Testis (tissue), 3 donors: ENCODE measurements around the gene DOK6. TPM values are rescaled to one million over a fixed set of nuclear protein-coding genes. Genes with fewer than 3 reads are reported as not detected.

Experiments
- DNase-seq: peaks from one replicate; pipeline ENCODE4 v3.0.0-alpha.2; 2019
- H3K27ac ChIP-seq, 2 donors: fragments of 200-600 bp; sonication (generic); one replicate each; pipeline ENCODE4 v1.5.1; 2019
- H3K27me3 ChIP-seq: fragments of 200-600 bp; sonication (generic); one replicate; pipeline ENCODE4 v1.5.1; 2019
- H3K36me3 ChIP-seq: fragments of 200-600 bp; sonication (generic); one replicate; pipeline ENCODE4 v1.5.1; 2017; ENCODE audit warnings: low read depth; ENCODE audit errors: missing control alignments
- H3K4me1 ChIP-seq: fragments of 200-600 bp; sonication (generic); one replicate; pipeline ENCODE4 v1.5.1; 2019
- H3K4me3 ChIP-seq, 2 donors: fragments of 200-600 bp; sonication (generic); one replicate each; pipeline ENCODE4 v1.5.1; 2017 to 2019
- H3K9me3 ChIP-seq: fragments of 200-600 bp; sonication (generic); one replicate; pipeline ENCODE4 v1.5.1; 2017
- POLR2A ChIP-seq: fragments of 450-650 bp; IDR thresholded peaks from one replicate; pipeline ENCODE4 v1.6.1; 2017; ENCODE audit warnings: antibody characterized with exemption, mild to moderate bottlenecking, moderate library complexity
- WGBS, 2 donors: methylation state at CpG; one replicate each; pipeline ENCODE4 v1.1.5; 2018; 5-methylcytosine and 5-hydroxymethylcytosine counted together
- intact Hi-C: fragments of 100-400 bp; cut with DNase I; formaldehyde crosslinking; loops from one replicate; pipeline ENCODE4 v1.15.1; 2023; ENCODE audit warnings: low total_unique reads
- polyA plus RNA-seq: library from polyadenylated mRNA; stranded (reverse); fragments of 350-450 nt; fragmentation: Illumina TruSeq; extraction: RNeasy Lipid Tissue Mini Kit (QIAGEN cat#74804); gene quantifications from one replicate; pipeline ENCODE4 v1.2.3, GENCODE V29; 2014; ENCODE audit warnings: low read depth, low replicate concordance; ENCODE audit not compliant: insufficient read depth
- total RNA-seq, 2 donors: library from RNA; depleted of rRNA; stranded (reverse); fragments of >200 nt; gene quantifications; one replicate each; pipeline ENCODE4 v1.2.3, GENCODE V29; 2016
- TF ChIP-seq, protein P1 (sequence below), 3 experiments: fragments of 450-650 bp in 2 of 3; fragments of 200-600 bp in 1 of 3; sonication (generic) in 1 of 3; IDR thresholded peaks; one replicate each; pipeline ENCODE4 v1.5.1; 2016 to 2019; ENCODE audit warnings: antibody characterized with exemption in 3 of 3, mild to moderate bottlenecking in 2 of 3, moderate library complexity in 1 of 3

Gene DOK6
- total and polyA plus RNA-seq, 3 donors from 2014 or later: 0.71 to 11.1 (median 8.5) TPM

DNA sequence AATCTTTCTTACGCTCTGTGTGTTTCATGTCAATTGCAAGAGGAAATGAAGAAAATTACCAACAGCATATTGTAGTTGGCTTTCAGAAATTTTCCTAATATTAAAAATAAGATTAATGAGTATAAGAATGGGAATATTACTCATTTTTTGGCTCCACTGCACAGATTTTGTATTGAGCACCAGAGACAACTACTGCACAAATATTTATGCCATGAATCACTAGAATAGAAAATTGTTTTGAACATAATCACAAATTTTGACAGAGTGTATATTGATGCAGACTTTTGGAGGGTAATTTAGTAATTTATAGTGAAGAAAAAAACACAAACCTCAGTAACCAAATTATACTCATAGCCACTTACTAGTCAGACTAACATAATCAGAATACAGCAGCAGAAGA lies 118.3 kb downstream of the DOK6 start:
- TF ChIP-seq POLR2A: no peak
- TF ChIP-seq, protein P1, sequence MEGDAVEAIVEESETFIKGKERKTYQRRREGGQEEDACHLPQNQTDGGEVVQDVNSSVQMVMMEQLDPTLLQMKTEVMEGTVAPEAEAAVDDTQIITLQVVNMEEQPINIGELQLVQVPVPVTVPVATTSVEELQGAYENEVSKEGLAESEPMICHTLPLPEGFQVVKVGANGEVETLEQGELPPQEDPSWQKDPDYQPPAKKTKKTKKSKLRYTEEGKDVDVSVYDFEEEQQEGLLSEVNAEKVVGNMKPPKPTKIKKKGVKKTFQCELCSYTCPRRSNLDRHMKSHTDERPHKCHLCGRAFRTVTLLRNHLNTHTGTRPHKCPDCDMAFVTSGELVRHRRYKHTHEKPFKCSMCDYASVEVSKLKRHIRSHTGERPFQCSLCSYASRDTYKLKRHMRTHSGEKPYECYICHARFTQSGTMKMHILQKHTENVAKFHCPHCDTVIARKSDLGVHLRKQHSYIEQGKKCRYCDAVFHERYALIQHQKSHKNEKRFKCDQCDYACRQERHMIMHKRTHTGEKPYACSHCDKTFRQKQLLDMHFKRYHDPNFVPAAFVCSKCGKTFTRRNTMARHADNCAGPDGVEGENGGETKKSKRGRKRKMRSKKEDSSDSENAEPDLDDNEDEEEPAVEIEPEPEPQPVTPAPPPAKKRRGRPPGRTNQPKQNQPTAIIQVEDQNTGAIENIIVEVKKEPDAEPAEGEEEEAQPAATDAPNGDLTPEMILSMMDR (IDR thresholded peaks at IDR 0.05): no peak
- H3K27me3 ChIP-seq: no peaks in the 10 kb centered on the region
- intact Hi-C loops: no loop called here
- H3K4me3 ChIP-seq: no peak overlapping the region
- no peak for DNase-seq
- H3K9me3 ChIP-seq: no peaks in the 10 kb centered on the region
- no peaks in the 10 kb centered on the region for H3K36me3 ChIP-seq
- 82 to 95% methylated on average over 1 of the region's 1 CpG for WGBS, 2 donors
- H3K4me1 ChIP-seq: no peaks in the 10 kb centered on the region
- no peak overlapping the region for H3K27ac ChIP-seq

DNA sequence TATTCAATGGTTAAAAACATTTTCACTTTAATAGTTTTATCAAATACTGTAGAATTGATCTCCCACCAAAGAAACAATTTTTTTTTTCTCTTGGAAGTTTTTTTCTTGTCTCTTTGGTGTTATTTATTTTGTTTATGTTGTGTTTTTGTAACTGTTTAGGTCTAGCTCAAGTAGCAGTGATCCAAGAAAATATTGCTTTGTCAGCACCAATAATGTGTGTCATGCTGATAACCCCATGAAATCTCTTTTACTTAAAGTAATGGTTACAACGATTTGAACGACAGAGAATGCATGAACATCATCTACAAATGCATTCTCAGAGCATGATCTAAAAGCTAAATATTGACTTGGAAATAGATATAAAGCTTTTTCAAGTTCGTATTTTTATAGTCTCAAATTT lies 122.9 kb downstream of the DOK6 start:
- Histone ChIP-seq H3K4me3 (no peak overlapping the region), H3K27ac (no peak overlapping the region), H3K4me1 (no peaks in the 10 kb centered on the region), H3K27me3 (no peaks in the 10 kb centered on the region), H3K36me3 (no peaks in the 10 kb centered on the region), H3K9me3 (no peaks in the 10 kb centered on the region)
- no peak for TF ChIP-seq POLR2A
- TF ChIP-seq, protein P1 (IDR thresholded peaks at IDR 0.05): no peak
- intact Hi-C loops: no loop called here
- no peak for DNase-seq
- 78 to 87% methylated on average over 3 of the region's 3 CpGs for WGBS, 2 donors

GRCh38 chr18:69528435-69528834 lies 127.7 kb downstream of the DOK6 start:
- no peak overlapping the region for H3K4me3 ChIP-seq
- no peak for DNase-seq
- 77 to 78% methylated on average over 3 of the region's 3 CpGs for WGBS, 2 donors

GRCh38 chr18:69529151-69529550 lies 128.5 kb downstream of the DOK6 start:
- Histone ChIP-seq H3K27ac (no peak overlapping the region), H3K27me3 (no peaks in the 10 kb centered on the region), H3K4me3 (no peak overlapping the region), H3K9me3 (no peaks in the 10 kb centered on the region), H3K36me3 (no peaks in the 10 kb centered on the region), H3K4me1 (no peaks in the 10 kb centered on the region)
- TF ChIP-seq, protein P1 (IDR thresholded peaks at IDR 0.05): no peak
- TF ChIP-seq POLR2A: no peak
- no peak for DNase-seq
- 91% methylated on average over 2 of the region's 2 CpGs for WGBS, 2 donors
- intact Hi-C loops: no loop called here

More at GRCh38 chr18:69528435-69528834, 127.7 kb downstream of the DOK6 start:
- Histone ChIP-seq H3K36me3 (no peaks in the 10 kb centered on the region), H3K27me3 (no peaks in the 10 kb centered on the region), H3K27ac (no peak overlapping the region), H3K4me1 (no peaks in the 10 kb centered on the region), H3K9me3 (no peaks in the 10 kb centered on the region)
- TF ChIP-seq POLR2A: no peak
- TF ChIP-seq, protein P1 (IDR thresholded peaks at IDR 0.05): no peak
- intact Hi-C loops: no loop called here

DNA sequence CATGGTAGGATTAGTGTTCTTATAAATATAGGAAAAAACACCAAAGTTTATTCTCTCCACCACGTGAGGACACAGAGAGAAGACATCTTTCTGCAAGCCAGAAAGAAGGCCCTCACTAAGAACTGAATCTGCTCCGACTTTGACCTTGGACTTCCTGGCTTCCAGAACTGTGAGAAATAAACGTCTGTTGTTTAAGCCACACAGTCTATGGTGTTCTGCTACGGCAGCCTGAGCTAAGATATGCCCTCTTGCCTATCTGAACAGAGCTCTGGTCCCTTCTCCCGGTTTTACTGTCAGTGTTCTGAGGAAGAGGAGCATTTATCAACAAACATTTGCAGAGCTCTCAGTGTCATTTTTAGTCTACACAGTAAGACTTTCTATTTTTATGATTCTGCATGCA lies 131.3 kb downstream of the DOK6 start:
- TF ChIP-seq, protein P1 (IDR thresholded peaks at IDR 0.05): no peak
- peak; percentile 15 for DNase-seq
- intact Hi-C loops: no loop called here
- H3K9me3 ChIP-seq: no peaks in the 10 kb centered on the region
- no peaks in the 10 kb centered on the region for H3K27me3 ChIP-seq
- H3K27ac ChIP-seq: no peak overlapping the region
- no peak overlapping the region for H3K4me3 ChIP-seq
- WGBS, 2 donors: 49 to 77% methylated on average over 5 of the region's 5 CpGs
- no peaks in the 10 kb centered on the region for H3K36me3 ChIP-seq
- H3K4me1 ChIP-seq: no peaks in the 10 kb centered on the region
